ENCODE measurements around the gene RNF41. TPM values are rescaled to one million over a fixed set of nuclear protein-coding genes. Genes with fewer than 3 reads are reported as not detected.

The RNF41 gene
- total and polyA plus RNA-seq, 2 donors (not counting 3 experiments of a cell fraction or from before 2014, with no cell fraction given): 88.3 to 203 TPM

DNA sequence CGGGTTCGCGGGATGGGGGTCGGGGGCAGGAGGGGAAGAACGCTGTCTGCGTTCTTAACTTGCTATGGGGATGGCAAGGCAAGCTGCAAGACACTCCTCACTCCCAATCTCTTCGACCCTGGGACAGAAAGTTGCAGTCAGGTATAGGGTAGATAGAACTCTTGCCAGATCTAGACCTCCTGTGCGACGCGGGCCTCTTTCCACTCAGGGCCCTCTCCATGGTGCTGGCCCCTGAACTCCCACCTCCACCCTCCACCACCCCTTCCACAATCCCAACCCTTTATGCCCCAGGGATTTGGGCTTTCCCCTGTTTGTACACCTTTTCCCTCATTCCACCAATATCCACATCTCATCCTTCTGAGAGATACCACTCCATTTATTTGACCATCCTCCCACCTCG is 3.2 kb upstream of the RNF41 start:
- Histone ChIP-seq H3K9me1 (replicated peaks; ENCODE audit: control insufficient read depth, extremely low read depth, insufficient read depth, low read length) (no peaks in the 10 kb centered on the region), H2AFZ (ENCODE audit: low read depth, low read length) (no peak overlapping the region), H3K4me2 (ENCODE audit: insufficient read depth, low read length) (peak overlapping the region; percentile 69), H3K4me3 (replicated peaks in 1 of 3; ENCODE audit: insufficient read depth in 1 of 3, low read depth in 1 of 3, low read length in 3 of 3) (peak overlapping the region in 2 of 3 experiments; percentile 49), H3K9ac (replicated peaks; ENCODE audit: extremely low read depth, insufficient read depth, low read length) (no peak overlapping the region), H4K20me1 (replicated peaks; ENCODE audit: control insufficient read depth, extremely low read depth, insufficient read depth, low read length) (no peaks in the 10 kb centered on the region), H3K4me1 (ENCODE audit: control insufficient read depth, extremely low read depth, insufficient read depth, low read length) (peaks cover 19% of the 10 kb centered on the region), H3K79me2 (ENCODE audit: control insufficient read depth, insufficient read depth, low read length) (peaks cover 15% of the 10 kb centered on the region), H3K36me3 (ENCODE audit: control insufficient read depth in 2 of 2, extremely low read depth in 1 of 2, insufficient read depth in 2 of 2, low read length in 2 of 2) (peaks cover 0 to 2% of the 10 kb centered on the region in 2 experiments), H3K27ac (ENCODE audit: insufficient read depth, low read depth, low read length) (no peak overlapping the region), H3K9me3 (replicated peaks; ENCODE audit: control insufficient read depth, insufficient read depth, low read length) (no peaks in the 10 kb centered on the region), H3K27me3 (ENCODE audit: control insufficient read depth in 2 of 2, insufficient read depth in 2 of 2, low read length in 2 of 2) (no peaks in the 10 kb centered on the region)
- ChIA-PET POLR2A (no interaction called here), CTCF (no interaction called here)
- TF ChIP-seq, protein P1, sequence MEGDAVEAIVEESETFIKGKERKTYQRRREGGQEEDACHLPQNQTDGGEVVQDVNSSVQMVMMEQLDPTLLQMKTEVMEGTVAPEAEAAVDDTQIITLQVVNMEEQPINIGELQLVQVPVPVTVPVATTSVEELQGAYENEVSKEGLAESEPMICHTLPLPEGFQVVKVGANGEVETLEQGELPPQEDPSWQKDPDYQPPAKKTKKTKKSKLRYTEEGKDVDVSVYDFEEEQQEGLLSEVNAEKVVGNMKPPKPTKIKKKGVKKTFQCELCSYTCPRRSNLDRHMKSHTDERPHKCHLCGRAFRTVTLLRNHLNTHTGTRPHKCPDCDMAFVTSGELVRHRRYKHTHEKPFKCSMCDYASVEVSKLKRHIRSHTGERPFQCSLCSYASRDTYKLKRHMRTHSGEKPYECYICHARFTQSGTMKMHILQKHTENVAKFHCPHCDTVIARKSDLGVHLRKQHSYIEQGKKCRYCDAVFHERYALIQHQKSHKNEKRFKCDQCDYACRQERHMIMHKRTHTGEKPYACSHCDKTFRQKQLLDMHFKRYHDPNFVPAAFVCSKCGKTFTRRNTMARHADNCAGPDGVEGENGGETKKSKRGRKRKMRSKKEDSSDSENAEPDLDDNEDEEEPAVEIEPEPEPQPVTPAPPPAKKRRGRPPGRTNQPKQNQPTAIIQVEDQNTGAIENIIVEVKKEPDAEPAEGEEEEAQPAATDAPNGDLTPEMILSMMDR (IDR thresholded peaks at IDR 0.05; ENCODE audit: extremely low read depth in 1 of 2, insufficient read depth in 1 of 2, low read depth in 1 of 2, low read length in 2 of 2): no peak
- TF ChIP-seq POLR2A (IDR thresholded peaks at IDR 0.05; ENCODE audit: low read depth, low read length) (no peak), MYC (IDR thresholded peaks at IDR 0.05; ENCODE audit: low read depth, low read length) (no peak), POLR2AphosphoS5 (IDR thresholded peaks at IDR 0.05; ENCODE audit: insufficient read depth, low read depth, low read length) (no peak), GATA2 (IDR thresholded peaks at IDR 0.05; ENCODE audit: insufficient read depth, insufficient read length, low read depth, low read length) (no peak), FOS (IDR thresholded peaks at IDR 0.05; ENCODE audit: borderline replicate concordance, insufficient read depth, low read length) (no peak), EZH2 (IDR thresholded peaks at IDR 0.05; ENCODE audit: borderline replicate concordance, low read depth, low read length, severe bottlenecking) (no peak), JUN (IDR thresholded peaks at IDR 0.05; ENCODE audit: borderline replicate concordance, insufficient read depth, insufficient read length, low read depth) (no peak)
- TF ChIP-seq, protein P2, sequence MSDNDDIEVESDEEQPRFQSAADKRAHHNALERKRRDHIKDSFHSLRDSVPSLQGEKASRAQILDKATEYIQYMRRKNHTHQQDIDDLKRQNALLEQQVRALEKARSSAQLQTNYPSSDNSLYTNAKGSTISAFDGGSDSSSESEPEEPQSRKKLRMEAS (IDR thresholded peaks at IDR 0.05; ENCODE audit: insufficient read depth, insufficient read length): no peak
- dilution Hi-C loops (cut with MboI; ENCODE audit: extremely low pct_ligation_motif_present, low sequenced_read_pairs): no loop called here
- no TSS peak for BruUV-seq (replicated peaks)
- no peak for FAIRE-seq
- DNase-seq (ENCODE audit: low read depth, low spot score): no peak
- intact Hi-C loops (cut with micrococcal nuclease): loop anchor here (1.0 to 2.0 kb wide), 8 partner anchors 19 to 421 kb away; partner anchors contain the start of genes ANKRD52 and COQ10A

All from endothelial cell of umbilical vein (primary cell).